ENCODE results near the gene FERMT2.

FERMT2 gene

GRCh38 chr14:52852810-52853521 is 97.9 kb downstream of the FERMT2 start:
- Histone ChIP-seq H3K9me2 (replicated peaks; ENCODE audit: low read depth, low read length) (no peaks in the 10 kb centered on the region), H3K36me3 (ENCODE audit: insufficient read depth, low read length) (no peaks in the 10 kb centered on the region), H3K4me3 (ENCODE audit: low read length, poor library complexity, severe bottlenecking) (no peak overlapping the region), H3K9me3 (ENCODE audit: insufficient read depth, low read depth, low read length) (no peaks in the 10 kb centered on the region), H3K4me2 (ENCODE audit: low read depth, low read length, poor library complexity, severe bottlenecking) (no peak overlapping the region), H4K20me1 (ENCODE audit: insufficient read depth, low read length, poor library complexity, severe bottlenecking) (no peaks in the 10 kb centered on the region), H2AFZ (ENCODE audit: low read length) (0 out of 2 replicates have a peak overlapping the region, but pooled peaks have one; percentile 38), H3K27me3 (ENCODE audit: insufficient read depth, low read length, poor library complexity, severe bottlenecking) (no peaks in the 10 kb centered on the region), H3K9ac (ENCODE audit: low read depth, low read length, poor library complexity, severe bottlenecking) (no peak overlapping the region), H3K79me2 (ENCODE audit: insufficient read depth, low read length) (no peaks in the 10 kb centered on the region), H3F3A (ENCODE audit: low read depth) (no peaks in the 10 kb centered on the region), H3K4me1 (ENCODE audit: insufficient read depth, low read length, poor library complexity, severe bottlenecking) (peaks cover 7% of the 10 kb centered on the region)
- TF ChIP-seq EZH2phosphoT487 (IDR thresholded peaks at IDR 0.05; ENCODE audit: borderline replicate concordance): no peak
- TF ChIP-seq CTCF (conservative IDR thresholded peaks at IDR 0.05; ENCODE audit: low read length): no peak

- no peaks in the 10 kb centered on the region for H4K20me1 ChIP-seq (ENCODE audit: insufficient read depth, low read length, poor library complexity, severe bottlenecking)
- H3K9ac ChIP-seq (ENCODE audit: low read depth, low read length, poor library complexity, severe bottlenecking): no peak overlapping the region
- no peaks in the 10 kb centered on the region for H3F3A ChIP-seq (ENCODE audit: low read depth)
- H3K4me1 ChIP-seq (ENCODE audit: insufficient read depth, low read length, poor library complexity, severe bottlenecking): peaks cover 7% of the 10 kb centered on the region
- H3K9me3 ChIP-seq (ENCODE audit: insufficient read depth, low read depth, low read length): no peaks in the 10 kb centered on the region
- H2AFZ ChIP-seq (ENCODE audit: low read length): no peak overlapping the region
- no peaks in the 10 kb centered on the region for H3K36me3 ChIP-seq (ENCODE audit: insufficient read depth, low read length)
- no peak overlapping the region for H3K4me3 ChIP-seq (ENCODE audit: low read length, poor library complexity, severe bottlenecking)
- H3K4me2 ChIP-seq (ENCODE audit: low read depth, low read length, poor library complexity, severe bottlenecking): no peak overlapping the region
- H3K27me3 ChIP-seq (ENCODE audit: insufficient read depth, low read length, poor library complexity, severe bottlenecking): no peaks in the 10 kb centered on the region
- TF ChIP-seq EZH2phosphoT487 (IDR thresholded peaks at IDR 0.05; ENCODE audit: borderline replicate concordance) (no peak), CTCF (conservative IDR thresholded peaks at IDR 0.05; ENCODE audit: low read length) (no peak)
- H3K79me2 ChIP-seq (ENCODE audit: insufficient read depth, low read length): no peaks in the 10 kb centered on the region
- H3K9me2 ChIP-seq (replicated peaks; ENCODE audit: low read depth, low read length): no peaks in the 10 kb centered on the region
Observed at GRCh38 chr14:52850451-52850909, 100.4 kb downstream of the FERMT2 start.

GRCh38 chr14:52848626-52849025 is 102.2 kb downstream of the FERMT2 start:
- no peak overlapping the region for H3K4me2 ChIP-seq (ENCODE audit: low read depth, low read length, poor library complexity, severe bottlenecking)
- H3K4me1 ChIP-seq (ENCODE audit: insufficient read depth, low read length, poor library complexity, severe bottlenecking): peaks cover 7% of the 10 kb centered on the region
- no peak for TF ChIP-seq CTCF (conservative IDR thresholded peaks at IDR 0.05; ENCODE audit: low read length)
- no peak for TF ChIP-seq EZH2phosphoT487 (IDR thresholded peaks at IDR 0.05; ENCODE audit: borderline replicate concordance)
- no peaks in the 10 kb centered on the region for H3K9me3 ChIP-seq (ENCODE audit: insufficient read depth, low read depth, low read length)
- no peak overlapping the region for H3K4me3 ChIP-seq (ENCODE audit: low read length, poor library complexity, severe bottlenecking)
- H3K79me2 ChIP-seq (ENCODE audit: insufficient read depth, low read length): no peaks in the 10 kb centered on the region
- H2AFZ ChIP-seq (ENCODE audit: low read length): no peak overlapping the region; the same call in 1 of the 2 replicates
- no peaks in the 10 kb centered on the region for H4K20me1 ChIP-seq (ENCODE audit: insufficient read depth, low read length, poor library complexity, severe bottlenecking)
- no peaks in the 10 kb centered on the region for H3K9me2 ChIP-seq (replicated peaks; ENCODE audit: low read depth, low read length)
- no peak overlapping the region for H3K9ac ChIP-seq (ENCODE audit: low read depth, low read length, poor library complexity, severe bottlenecking)
- no peaks in the 10 kb centered on the region for H3K27me3 ChIP-seq (ENCODE audit: insufficient read depth, low read length, poor library complexity, severe bottlenecking)
- no peaks in the 10 kb centered on the region for H3K36me3 ChIP-seq (ENCODE audit: insufficient read depth, low read length)
- no peaks in the 10 kb centered on the region; the same call in 1 of the 2 replicates for H3F3A ChIP-seq (ENCODE audit: low read depth)
